H1 (cell line): Measurements from ENCODE around the gene TNRC6A. TPM values are rescaled to one million over a fixed set of nuclear protein-coding genes. Genes with fewer than 3 reads are reported as not detected.

Experiments
- CTCF ChIA-PET: fragments of 300-600 bp; sonication (Branson Sonifier 250); formaldehyde crosslinking; loops from one replicate; lab custom pipeline; 2021; ENCODE audit not compliant: partially characterized antibody; lab: Charles Lee
- POLR2A ChIA-PET: fragments of 300-600 bp; sonication (Branson Sonifier 250); formaldehyde crosslinking; loops from one replicate; lab custom pipeline; 2021; ENCODE audit warnings: inconsistent platforms; ENCODE audit not compliant: partially characterized antibody; lab: Charles Lee
- DNase-seq, 2 experiments: peaks; one replicate each; pipeline versions ENCODE4 v3.0.0 to v3.0.0-alpha.2; 2010 to 2022; ENCODE audit warnings: low spot score in 2 of 2, low read depth in 1 of 2, mixed read lengths in 1 of 2
- FAIRE-seq: peaks from 2 replicates; lab custom pipeline; 2011; peaks lifted over from hg19 to GRCh38; lab: Jason Lieb, UNC
- H2AFZ ChIP-seq: 2 replicates; pipeline ENCODE4 v1.8.1; 2012; ENCODE audit warnings: low read length, inconsistent platforms
- H2AK5ac ChIP-seq: 2 replicates; pipeline ENCODE4 v1.6.1; 2013; ENCODE audit warnings: low read depth, low read length
- H2BK120ac ChIP-seq: replicated peaks from 2 replicates; pipeline ENCODE3; 2013; ENCODE audit warnings: low read depth, low read length, inconsistent platforms
- H2BK12ac ChIP-seq: 2 replicates; pipeline ENCODE4 v1.6.1; 2013; ENCODE audit warnings: low read depth, low read length
- H2BK15ac ChIP-seq: 2 replicates; pipeline ENCODE4 v1.6.1; 2013; ENCODE audit warnings: low read length
- H2BK20ac ChIP-seq: 2 replicates; pipeline ENCODE4 v1.6.1; 2013; ENCODE audit warnings: low read length
- H2BK5ac ChIP-seq: 2 replicates; pipeline ENCODE4 v1.6.1; 2013; ENCODE audit warnings: low read depth, low read length
- H3K14ac ChIP-seq: 2 replicates; pipeline ENCODE4 v1.6.1; 2013; ENCODE audit warnings: inconsistent platforms; ENCODE audit not compliant: insufficient read length
- H3K18ac ChIP-seq: 2 replicates; pipeline ENCODE4 v1.6.1; 2013; ENCODE audit warnings: low read length; ENCODE audit errors: extremely low read depth
- H3K23ac ChIP-seq: 2 replicates; pipeline ENCODE4 v1.6.1; 2013; ENCODE audit warnings: inconsistent platforms; ENCODE audit not compliant: insufficient read length
- H3K23me2 ChIP-seq: 2 replicates; pipeline ENCODE4 v1.6.1; 2013; ENCODE audit warnings: low read depth, low read length
- H3K27ac ChIP-seq: 2 replicates; pipeline ENCODE4 v1.6.1; 2011; ENCODE audit warnings: low read depth, low read length, inconsistent platforms
- H3K27me3 ChIP-seq, 4 experiments: replicated peaks in 1 of 4; 1 replicate in 1 of 4; 2 replicates in 3 of 4; pipeline versions ENCODE4 v1.6.1 to v1.8.1; 2011 to 2013; ENCODE audit warnings: low read length in 3 of 4, mild to moderate bottlenecking in 3 of 4, inconsistent platforms in 2 of 4, mixed read lengths in 2 of 4, moderate library complexity in 1 of 4; ENCODE audit not compliant: control insufficient read depth in 3 of 4, insufficient read depth in 3 of 4; ENCODE audit errors: extremely low read depth in 1 of 4
- H3K36me3 ChIP-seq, 4 experiments: 2 replicates each; pipeline versions ENCODE4 v1.6.1 to v1.8.1; 2011 to 2013; ENCODE audit warnings: mild to moderate bottlenecking in 4 of 4, low read length in 3 of 4, moderate library complexity in 2 of 4, control low read depth in 1 of 4, inconsistent platforms in 1 of 4; ENCODE audit not compliant: insufficient read depth in 4 of 4, control insufficient read depth in 2 of 4
- H3K4ac ChIP-seq: replicated peaks from 2 replicates; pipeline ENCODE3; 2013; ENCODE audit warnings: low read length, low read depth, mixed read lengths, inconsistent platforms; ENCODE audit not compliant: insufficient read length
- H3K4me1 ChIP-seq, 4 experiments: replicated peaks in 1 of 4; 1 replicate in 1 of 4; 2 replicates in 3 of 4; pipeline versions ENCODE4 v1.6.1 to v1.8.1; 2011 to 2013; ENCODE audit warnings: low read length in 3 of 4, inconsistent platforms in 2 of 4, mixed read lengths in 1 of 4; ENCODE audit not compliant: insufficient read depth in 4 of 4, control insufficient read depth in 3 of 4
- H3K4me2 ChIP-seq, 2 experiments: 2 replicates each; pipeline versions ENCODE4 v1.6.1 to v1.8.1; 2011 to 2013; ENCODE audit warnings: low read depth in 2 of 2, low read length in 2 of 2, control low read depth in 1 of 2, inconsistent platforms in 1 of 2, mild to moderate bottlenecking in 1 of 2; ENCODE audit not compliant: insufficient read depth in 1 of 2
- H3K4me3 ChIP-seq, 4 experiments: fragments of 200-600, 300-600 bp in 1 of 4; sonication (generic), shearing (Covaris generic), sonication (Bioruptor Twin) in 1 of 4; 2 replicates each; pipeline versions ENCODE4 v1.5.1 to v1.8.1; 2011 to 2016; ENCODE audit warnings: low read length in 4 of 4, low read depth in 3 of 4, control low read depth in 2 of 4, inconsistent platforms in 2 of 4, mild to moderate bottlenecking in 2 of 4, mixed read lengths in 1 of 4, moderate library complexity in 1 of 4; ENCODE audit not compliant: insufficient read depth in 2 of 4; ENCODE audit errors: extremely low read depth in 1 of 4
- H3K56ac ChIP-seq: replicated peaks from 2 replicates; pipeline ENCODE3; 2013; ENCODE audit warnings: low read depth, mild to moderate bottlenecking, mixed read lengths, low read length, inconsistent platforms; ENCODE audit not compliant: insufficient read length
- H3K79me1 ChIP-seq: 2 replicates; pipeline ENCODE4 v1.6.1; 2013; ENCODE audit warnings: low read depth, low read length, control low read depth
- H3K79me2 ChIP-seq, 2 experiments: 2 replicates each; pipeline versions ENCODE4 v1.6.1 to v1.8.1; 2012 to 2013; ENCODE audit warnings: low read length in 2 of 2, mild to moderate bottlenecking in 2 of 2, inconsistent platforms in 1 of 2; ENCODE audit not compliant: insufficient read depth in 2 of 2, control insufficient read depth in 1 of 2
- H3K9ac ChIP-seq, 4 experiments: replicated peaks in 1 of 4; 1 replicate in 1 of 4; 2 replicates in 3 of 4; pipeline versions ENCODE4 v1.6.1 to v1.8.1; 2011 to 2013; ENCODE audit warnings: low read depth in 3 of 4, low read length in 3 of 4, control low read depth in 2 of 4, mild to moderate bottlenecking in 2 of 4, moderate library complexity in 2 of 4, inconsistent platforms in 1 of 4; ENCODE audit errors: extremely low read depth in 1 of 4
- H3K9me3 ChIP-seq, 2 experiments: 2 replicates each; pipeline versions ENCODE4 v1.6.1 to v1.8.1; 2012 to 2013; ENCODE audit warnings: mild to moderate bottlenecking in 2 of 2, moderate library complexity in 2 of 2, control low read depth in 1 of 2, inconsistent platforms in 1 of 2, low read depth in 1 of 2, low read length in 1 of 2, mixed read lengths in 1 of 2; ENCODE audit not compliant: insufficient read depth in 2 of 2
- H4K20me1 ChIP-seq, 2 experiments: replicated peaks in 1 of 2; 2 replicates each; pipeline versions ENCODE3 to v1.8.1; 2011 to 2013; ENCODE audit warnings: inconsistent platforms in 2 of 2, low read length in 2 of 2, mild to moderate bottlenecking in 1 of 2; ENCODE audit not compliant: insufficient read depth in 2 of 2, control insufficient read depth in 1 of 2
- H4K5ac ChIP-seq: 2 replicates; pipeline ENCODE4 v1.6.1; 2013; ENCODE audit warnings: low read length, low read depth, mixed read lengths, inconsistent platforms; ENCODE audit not compliant: insufficient read length
- H4K8ac ChIP-seq: 2 replicates; pipeline ENCODE4 v1.8.0; 2013; ENCODE audit warnings: mild to moderate bottlenecking, moderate library complexity, low read length, inconsistent platforms; ENCODE audit not compliant: insufficient read depth; ENCODE audit errors: extremely low read depth
- H4K91ac ChIP-seq: replicated peaks from 2 replicates; pipeline ENCODE3; 2013; ENCODE audit warnings: low read length, mixed read lengths, inconsistent platforms; ENCODE audit not compliant: insufficient read length
- ASH2L ChIP-seq: fragments of 200-600, 300-600 bp; sonication (generic); IDR thresholded peaks from one replicate; pipeline ENCODE4 v1.7.1; 2017; ENCODE audit warnings: low read length
- CHD2 ChIP-seq: IDR thresholded peaks from 2 replicates; pipeline ENCODE4 v1.6.1; 2012; ENCODE audit warnings: low read length, improper control_type of control experiment
- WGBS, 2 experiments: shearing (Covaris generic) in 1 of 2; methylation state at CpG; one replicate each; pipeline versions ENCODE4 v1.1.6 to v1.1.7; 2013 to 2015; ENCODE audit warnings: low lambda C conversion rate in 2 of 2, mixed read lengths in 2 of 2, inconsistent platforms in 1 of 2, low coverage in 1 of 2, missing lambda C conversion rate in 1 of 2; ENCODE audit not compliant: insufficient replicate concordance in 2 of 2, insufficient coverage in 1 of 2, insufficient read length in 1 of 2; ENCODE audit errors: extremely low coverage in 1 of 2, missing lambda C conversion rate in 1 of 2; 5-methylcytosine and 5-hydroxymethylcytosine counted together
- polyA plus RNA-seq, 7 experiments: library from polyadenylated mRNA; depleted of rRNA in 3 of 7; stranded (reverse) in 5 of 7; unstranded in 2 of 7; fragments of >200 nt in 5 of 7; fragments of 200-250 nt in 2 of 7; gene quantifications; 1 replicate in 5 of 7; 2 replicates in 1 of 7; 4 replicates in 1 of 7; pipeline versions ENCODE4 v1.2.1 to v1.2.3, GENCODE V29; 2011 to 2013; ENCODE audit warnings: missing spikeins in 2 of 7, mixed read lengths in 2 of 7
- total RNA-seq: library from RNA; stranded (reverse); fragmentation: NEBNext Ultra II Directional; extraction: Animal tissue kit (Norgen Biotek cat#: 25700); gene quantifications from 2 replicates; pipeline ENCODE4 v1.2.1, GENCODE V29; 2021
- TF ChIP-seq, protein P1 (sequence below): IDR thresholded peaks from 2 replicates; pipeline ENCODE4 v1.6.1; 2012; ENCODE audit warnings: low read length, inconsistent platforms

The TNRC6A gene
- total and polyA plus RNA-seq, 2 of the 8 experiments (the other 6 are each of a cell fraction or from before 2014, with no cell fraction given), result 67.6 to 103 TPM

DNA sequence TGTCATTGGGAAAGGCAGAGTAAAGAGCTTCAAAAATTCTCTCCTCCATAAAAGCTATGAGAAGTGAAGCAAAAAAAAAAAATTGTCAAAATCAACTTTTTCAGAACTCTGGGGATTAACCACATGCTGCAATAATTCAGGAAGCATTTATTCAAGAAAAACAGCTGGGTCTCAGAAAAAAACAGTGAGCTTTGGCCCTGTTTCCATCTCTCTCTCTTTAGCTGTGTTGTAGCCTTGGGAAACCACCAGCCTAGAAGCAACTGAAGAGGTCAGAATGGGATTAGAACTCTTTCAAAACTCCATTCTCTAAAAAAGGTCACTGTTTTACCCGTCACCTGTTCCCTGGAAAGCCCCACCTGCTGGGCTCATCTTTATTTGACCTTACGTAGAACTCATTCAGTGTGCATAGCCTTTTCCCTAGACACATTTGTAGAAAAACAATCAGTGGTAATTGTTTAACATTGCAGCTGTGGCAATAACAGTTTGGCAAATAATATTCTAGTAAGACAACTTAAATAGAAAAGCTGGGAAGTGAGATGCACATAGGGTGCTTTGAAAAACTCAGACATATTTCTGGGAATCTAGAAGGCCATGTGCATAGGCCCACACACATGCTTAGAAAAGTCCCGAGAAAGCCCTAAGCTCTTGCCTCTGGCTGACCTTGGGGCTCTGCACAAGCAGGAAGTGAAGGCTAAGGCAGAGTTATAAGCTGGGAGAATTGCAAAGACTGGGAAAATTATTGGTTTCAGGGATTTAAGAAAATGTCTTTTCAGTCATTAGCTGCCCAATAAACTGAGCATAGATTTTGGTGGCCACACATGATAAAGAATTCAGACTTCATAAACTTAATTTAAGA, 134.4 kb downstream of the TNRC6A start:
- Histone ChIP-seq H2AK5ac (no peak overlapping the region), H2BK12ac (no peak overlapping the region), H2BK120ac (no peak overlapping the region), H3K4me3 (no peak overlapping the region), H3K4ac (no peak overlapping the region), H2BK15ac (no peak overlapping the region), H3K56ac (no peak overlapping the region), H3K79me1 (no peaks in the 10 kb centered on the region), H2BK5ac (no peak overlapping the region), H3K79me2 (no peaks in the 10 kb centered on the region), H3K14ac (no peak overlapping the region), H4K5ac (no peak overlapping the region), H3K36me3 (no peaks in the 10 kb centered on the region), H3K27me3 (no peaks in the 10 kb centered on the region), H2AFZ (no peak overlapping the region), H3K9me3 (peaks cover 0 to 3% of the 10 kb centered on the region in 2 experiments; a peak in 2 of 4 replicates), H4K91ac (no peak overlapping the region), H2BK20ac (no peak overlapping the region), H3K23me2 (no peaks in the 10 kb centered on the region), H3K18ac (no peak overlapping the region), H3K23ac (no peak overlapping the region), H3K4me2 (no peak overlapping the region), H3K27ac (no peak overlapping the region), H3K9ac (no peak overlapping the region), H4K20me1 (no peaks in the 10 kb centered on the region), H4K8ac (no peak overlapping the region), H3K4me1 (no peaks in the 10 kb centered on the region)
- FAIRE-seq, result no peak
- ChIA-PET CTCF (interaction anchor here (0.6 to 1.2 kb wide), 2 partner anchors 27 to 285 kb away, joined by 3 to 4 read pairs; no protein-coding TSS in a partner anchor), POLR2A (no interaction called here)
- DNase-seq, result no peak
- TF ChIP-seq ASH2L (no peak), CHD2 (no peak)
- TF ChIP-seq, protein P1, sequence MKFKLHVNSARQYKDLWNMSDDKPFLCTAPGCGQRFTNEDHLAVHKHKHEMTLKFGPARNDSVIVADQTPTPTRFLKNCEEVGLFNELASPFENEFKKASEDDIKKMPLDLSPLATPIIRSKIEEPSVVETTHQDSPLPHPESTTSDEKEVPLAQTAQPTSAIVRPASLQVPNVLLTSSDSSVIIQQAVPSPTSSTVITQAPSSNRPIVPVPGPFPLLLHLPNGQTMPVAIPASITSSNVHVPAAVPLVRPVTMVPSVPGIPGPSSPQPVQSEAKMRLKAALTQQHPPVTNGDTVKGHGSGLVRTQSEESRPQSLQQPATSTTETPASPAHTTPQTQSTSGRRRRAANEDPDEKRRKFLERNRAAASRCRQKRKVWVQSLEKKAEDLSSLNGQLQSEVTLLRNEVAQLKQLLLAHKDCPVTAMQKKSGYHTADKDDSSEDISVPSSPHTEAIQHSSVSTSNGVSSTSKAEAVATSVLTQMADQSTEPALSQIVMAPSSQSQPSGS, result no peak
- WGBS, 2 experiments, result 85% methylated on average over 3 of the region's 3 CpGs; no CpG with 5 or more reads in 1 of the 2 experiments
